Testis (tissue), 3 donors: ENCODE results near the gene ACSM6. TPM values are rescaled to one million over a fixed set of nuclear protein-coding genes. Genes with fewer than 3 reads are reported as not detected.
A peak's percentile ranks its signal among the peaks of the same experiment; 100 is the strongest.

ENCODE experiments used
- DNase-seq: peaks from one replicate; pipeline ENCODE4 v3.0.0-alpha.2; 2019
- H3K27ac ChIP-seq, 2 donors: fragments of 200-600 bp; sonication (generic); one replicate each; pipeline ENCODE4 v1.5.1; 2019
- H3K27me3 ChIP-seq: fragments of 200-600 bp; sonication (generic); one replicate; pipeline ENCODE4 v1.5.1; 2019
- H3K36me3 ChIP-seq: fragments of 200-600 bp; sonication (generic); one replicate; pipeline ENCODE4 v1.5.1; 2017; ENCODE audit warnings: low read depth; ENCODE audit errors: missing control alignments
- H3K4me1 ChIP-seq: fragments of 200-600 bp; sonication (generic); one replicate; pipeline ENCODE4 v1.5.1; 2019
- H3K4me3 ChIP-seq, 2 donors: fragments of 200-600 bp; sonication (generic); one replicate each; pipeline ENCODE4 v1.5.1; 2017 to 2019
- H3K9me3 ChIP-seq: fragments of 200-600 bp; sonication (generic); one replicate; pipeline ENCODE4 v1.5.1; 2017
- POLR2A ChIP-seq: fragments of 450-650 bp; IDR thresholded peaks from one replicate; pipeline ENCODE4 v1.6.1; 2017; ENCODE audit warnings: antibody characterized with exemption, mild to moderate bottlenecking, moderate library complexity
- WGBS, 2 donors: methylation state at CpG; one replicate each; pipeline ENCODE4 v1.1.5; 2018; 5-methylcytosine and 5-hydroxymethylcytosine counted together
- intact Hi-C: fragments of 100-400 bp; cut with DNase I; formaldehyde crosslinking; loops from one replicate; pipeline ENCODE4 v1.15.1; 2023; ENCODE audit warnings: low total_unique reads
- polyA plus RNA-seq: library from polyadenylated mRNA; stranded (reverse); fragments of 350-450 nt; fragmentation: Illumina TruSeq; extraction: RNeasy Lipid Tissue Mini Kit (QIAGEN cat#74804); gene quantifications from one replicate; pipeline ENCODE4 v1.2.3, GENCODE V29; 2014; ENCODE audit warnings: low read depth, low replicate concordance; ENCODE audit not compliant: insufficient read depth
- total RNA-seq, 2 donors: library from RNA; depleted of rRNA; stranded (reverse); fragments of >200 nt; gene quantifications; one replicate each; pipeline ENCODE4 v1.2.3, GENCODE V29; 2016
- TF ChIP-seq, protein P1 (sequence below), 3 experiments: fragments of 450-650 bp in 2 of 3; fragments of 200-600 bp in 1 of 3; sonication (generic) in 1 of 3; IDR thresholded peaks; one replicate each; pipeline ENCODE4 v1.5.1; 2016 to 2019; ENCODE audit warnings: antibody characterized with exemption in 3 of 3, mild to moderate bottlenecking in 2 of 3, moderate library complexity in 1 of 3

Gene ACSM6
- total and polyA plus RNA-seq, 3 donors from 2014 or later, result not detected

DNA sequence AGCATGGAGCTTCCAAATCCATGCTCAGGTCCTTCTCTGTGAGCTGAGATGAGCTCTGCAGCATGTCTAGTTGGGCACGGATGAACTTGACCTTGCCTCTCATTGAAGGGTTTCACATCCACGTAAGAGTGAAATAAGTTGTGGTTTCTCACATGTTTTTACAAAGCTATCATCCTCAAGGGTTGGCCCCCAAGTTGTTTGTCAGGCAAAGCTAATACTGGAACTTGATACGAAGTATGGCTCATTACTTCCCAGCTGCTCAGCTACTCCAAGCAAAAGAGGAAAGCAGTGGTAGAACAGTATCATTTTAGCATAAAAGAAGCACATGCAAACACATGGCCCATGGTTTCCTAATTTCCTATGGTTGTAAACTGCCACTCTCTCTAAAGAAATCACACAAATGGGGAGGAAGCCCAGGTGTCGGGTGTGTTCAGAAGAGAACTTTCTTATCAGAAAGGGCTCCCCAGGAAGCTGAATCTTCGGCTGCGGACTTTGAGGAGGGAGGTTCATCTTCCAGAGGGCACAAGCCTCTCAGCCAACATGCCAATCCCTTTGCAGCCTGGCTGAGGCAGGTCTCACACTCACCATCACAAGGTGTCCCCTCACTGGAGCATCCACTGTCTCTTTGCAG is 51.5 kb downstream of the ACSM6 start:
- H3K4me1 ChIP-seq, result peaks cover 7% of the 10 kb centered on the region
- no peak for TF ChIP-seq POLR2A
- TF ChIP-seq, protein P1, sequence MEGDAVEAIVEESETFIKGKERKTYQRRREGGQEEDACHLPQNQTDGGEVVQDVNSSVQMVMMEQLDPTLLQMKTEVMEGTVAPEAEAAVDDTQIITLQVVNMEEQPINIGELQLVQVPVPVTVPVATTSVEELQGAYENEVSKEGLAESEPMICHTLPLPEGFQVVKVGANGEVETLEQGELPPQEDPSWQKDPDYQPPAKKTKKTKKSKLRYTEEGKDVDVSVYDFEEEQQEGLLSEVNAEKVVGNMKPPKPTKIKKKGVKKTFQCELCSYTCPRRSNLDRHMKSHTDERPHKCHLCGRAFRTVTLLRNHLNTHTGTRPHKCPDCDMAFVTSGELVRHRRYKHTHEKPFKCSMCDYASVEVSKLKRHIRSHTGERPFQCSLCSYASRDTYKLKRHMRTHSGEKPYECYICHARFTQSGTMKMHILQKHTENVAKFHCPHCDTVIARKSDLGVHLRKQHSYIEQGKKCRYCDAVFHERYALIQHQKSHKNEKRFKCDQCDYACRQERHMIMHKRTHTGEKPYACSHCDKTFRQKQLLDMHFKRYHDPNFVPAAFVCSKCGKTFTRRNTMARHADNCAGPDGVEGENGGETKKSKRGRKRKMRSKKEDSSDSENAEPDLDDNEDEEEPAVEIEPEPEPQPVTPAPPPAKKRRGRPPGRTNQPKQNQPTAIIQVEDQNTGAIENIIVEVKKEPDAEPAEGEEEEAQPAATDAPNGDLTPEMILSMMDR (IDR thresholded peaks at IDR 0.05), result no peak
- no peaks in the 10 kb centered on the region for H3K9me3 ChIP-seq
- H3K36me3 ChIP-seq, result no peaks in the 10 kb centered on the region
- no peak overlapping the region for H3K27ac ChIP-seq
- 77 to 83% methylated on average over 6 of the region's 6 CpGs for WGBS, 2 donors
- no peak overlapping the region for H3K4me3 ChIP-seq
- DNase-seq, result no peak
- intact Hi-C loops, result loop anchor here (10.0 kb wide), 1 partner anchor 119 kb away; no protein-coding TSS in a partner anchor
- no peaks in the 10 kb centered on the region for H3K27me3 ChIP-seq

DNA sequence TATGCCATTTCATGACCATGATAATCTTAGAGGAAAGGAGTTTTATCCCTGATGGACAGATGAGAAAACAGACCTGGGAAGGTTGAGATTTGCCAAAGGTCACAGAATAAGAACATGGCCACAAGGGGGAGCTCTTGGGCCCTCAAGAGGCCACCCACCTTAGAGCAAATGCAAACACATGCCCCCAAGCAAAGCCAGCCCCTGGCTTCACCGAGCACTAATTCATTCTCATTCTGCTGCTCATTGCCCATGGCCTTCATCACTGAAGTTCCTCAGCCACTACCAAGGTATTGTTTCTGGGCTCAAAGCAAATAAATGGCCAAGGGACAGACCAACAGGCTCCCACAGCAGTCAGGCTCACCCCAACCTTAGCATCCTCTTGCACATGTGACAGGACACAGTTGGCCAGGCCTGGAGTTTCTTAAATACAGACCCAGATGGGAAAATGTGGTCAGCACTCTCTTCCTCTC is 52.6 kb downstream of the ACSM6 start:
- intact Hi-C loops, result loop anchor here (10.0 kb wide), 1 partner anchor 118 kb away; no protein-coding TSS in a partner anchor
- Histone ChIP-seq H3K27me3 (no peaks in the 10 kb centered on the region), H3K9me3 (no peaks in the 10 kb centered on the region), H3K36me3 (no peaks in the 10 kb centered on the region), H3K4me1 (peaks cover 7% of the 10 kb centered on the region), H3K27ac (no peak overlapping the region), H3K4me3 (no peak overlapping the region)
- 12 to 25% methylated on average over 1 of the region's 1 CpG for WGBS, 2 donors
- no peak for TF ChIP-seq POLR2A
- TF ChIP-seq, protein P1 (IDR thresholded peaks at IDR 0.05), result peak; percentile 40 to 83 (median 57)
- DNase-seq, result peak; percentile 89

DNA sequence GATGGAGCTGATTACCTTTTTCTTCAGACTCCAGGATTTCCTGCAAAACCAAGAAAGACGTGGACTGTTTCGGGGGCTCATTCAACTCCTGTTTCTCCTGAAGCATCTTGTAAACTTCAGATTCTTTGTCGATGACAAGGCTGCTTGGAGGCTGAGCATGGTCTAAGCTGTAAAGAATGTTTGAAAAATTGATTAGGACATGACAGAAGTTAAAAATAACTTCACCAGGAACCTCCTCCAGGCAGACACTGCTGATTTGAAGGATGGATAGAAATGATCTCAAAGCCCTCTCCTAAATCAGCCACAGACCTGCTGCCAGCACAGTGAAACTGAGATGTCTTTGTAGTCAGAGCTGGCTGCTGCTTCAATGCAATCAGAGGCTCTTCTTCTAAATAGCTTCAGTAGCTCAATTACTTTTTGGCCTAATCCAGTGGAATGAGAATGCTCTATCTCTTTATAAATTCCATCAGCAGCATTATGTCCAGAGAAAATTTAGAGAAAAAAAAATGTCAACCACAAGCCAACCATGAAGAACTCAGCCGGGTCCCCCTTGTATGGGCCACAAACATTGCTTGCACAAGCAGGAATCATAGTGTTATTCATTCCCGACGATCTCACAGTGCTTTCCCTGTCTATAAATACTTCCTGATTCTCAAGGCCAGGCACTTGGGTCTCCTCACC is 53.3 kb downstream of the ACSM6 start:
- DNase-seq, result peak; percentile 21
- Histone ChIP-seq H3K27ac (no peak overlapping the region), H3K9me3 (no peaks in the 10 kb centered on the region)

DNA sequence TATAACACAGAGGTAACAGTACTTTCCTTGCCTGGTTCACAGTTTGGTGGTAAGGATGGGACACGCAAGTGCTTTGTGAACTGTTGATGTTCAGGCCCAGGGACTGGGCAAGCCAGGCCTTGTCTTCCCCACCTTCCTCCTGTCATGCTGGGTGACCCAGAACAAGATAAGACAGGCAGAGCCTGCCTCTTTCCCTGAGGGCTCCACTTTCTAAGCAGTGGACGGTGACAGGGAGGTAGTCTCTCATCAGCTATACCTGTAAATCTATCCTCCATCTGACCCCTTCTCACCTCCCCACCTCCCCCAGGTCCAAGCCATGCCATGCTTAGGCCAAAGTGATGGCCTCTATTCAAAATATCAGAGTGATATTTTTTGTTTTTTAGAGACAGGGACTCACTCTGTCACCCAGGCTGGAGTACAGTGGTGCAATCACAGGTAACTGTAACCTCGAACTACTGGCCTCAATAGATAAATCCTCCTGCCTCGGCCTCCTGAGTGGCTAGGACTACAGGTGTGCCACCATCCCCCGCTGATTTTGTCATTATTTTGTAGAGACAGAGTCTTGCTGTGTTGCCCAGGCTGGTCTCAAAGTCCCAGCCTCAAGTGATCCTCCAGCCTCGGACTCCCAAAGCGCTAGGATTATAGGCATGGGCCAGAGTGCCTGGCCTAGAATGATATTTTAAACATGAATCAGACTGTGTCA is 54.0 kb downstream of the ACSM6 start:
- H3K9me3 ChIP-seq, result no peaks in the 10 kb centered on the region
- intact Hi-C loops, result loop anchor here (10.0 kb wide), 1 partner anchor 117 kb away; no protein-coding TSS in a partner anchor
- no peak overlapping the region for H3K27ac ChIP-seq
- no peaks in the 10 kb centered on the region for H3K36me3 ChIP-seq
- peaks cover 7% of the 10 kb centered on the region for H3K4me1 ChIP-seq
- 89 to 95% methylated on average over 7 of the region's 7 CpGs for WGBS, 2 donors
- no peak overlapping the region for H3K4me3 ChIP-seq
- TF ChIP-seq, protein P1 (IDR thresholded peaks at IDR 0.05), result no peak
- no peak for TF ChIP-seq POLR2A
- no peak for DNase-seq
- H3K27me3 ChIP-seq, result no peaks in the 10 kb centered on the region

More for the DNA sequence above, 53.3 kb downstream of the ACSM6 start:
- intact Hi-C loops, result loop anchor here (10.0 kb wide), 1 partner anchor 117 kb away; no protein-coding TSS in a partner anchor
- Histone ChIP-seq H3K27me3 (no peaks in the 10 kb centered on the region), H3K36me3 (no peaks in the 10 kb centered on the region), H3K4me3 (no peak overlapping the region), H3K4me1 (peaks cover 7% of the 10 kb centered on the region)
- 50 to 66% methylated on average over 6 of the region's 6 CpGs for WGBS, 2 donors
- no peak for TF ChIP-seq POLR2A
- TF ChIP-seq, protein P1 (IDR thresholded peaks at IDR 0.05), result no peak
